CD14-positive monocyte (primary cell): Measurements from ENCODE around the gene PRKCA. TPM values are rescaled to one million over a fixed set of nuclear protein-coding genes. Genes with fewer than 3 reads are reported as not detected.

Experiments
- DNase-seq, 3 donors: peaks; one replicate each; pipeline ENCODE4 v3.0.0-alpha.2; 2011 to 2022
- H2AFZ ChIP-seq: 2 replicates; pipeline ENCODE4 v1.6.0; 2012; ENCODE audit warnings: mild to moderate bottlenecking, low read depth, low read length, inconsistent platforms; ENCODE audit not compliant: insufficient read depth, poor library complexity, severe bottlenecking
- H3K27ac ChIP-seq, 2 donors: 1 replicate in 1 of 2; 2 replicates in 1 of 2; pipeline ENCODE4 v1.5.1; 2012 to 2013; ENCODE audit warnings: low read length in 2 of 2, control low read depth in 1 of 2, inconsistent platforms in 1 of 2, low read depth in 1 of 2, mild to moderate bottlenecking in 1 of 2
- H3K27me3 ChIP-seq, 2 donors: one replicate each; pipeline versions ENCODE4 v1.6.0 to v1.6.1; 2011 to 2013; ENCODE audit warnings: low read length in 2 of 2; ENCODE audit not compliant: control insufficient read depth in 2 of 2, insufficient read depth in 2 of 2
- H3K36me3 ChIP-seq, 2 donors: replicated peaks in 1 of 2; 1 replicate in 1 of 2; 2 replicates in 1 of 2; pipeline versions ENCODE4 v1.5.1 to v1.6.1; 2012 to 2013; ENCODE audit warnings: low read length in 2 of 2, control low read depth in 1 of 2, inconsistent platforms in 1 of 2, mild to moderate bottlenecking in 1 of 2; ENCODE audit not compliant: insufficient read depth in 2 of 2, control insufficient read depth in 1 of 2
- H3K4me1 ChIP-seq, 2 donors: 1 replicate in 1 of 2; 2 replicates in 1 of 2; pipeline versions ENCODE4 v1.5.1 to v1.6.1; 2012 to 2013; ENCODE audit warnings: low read length in 2 of 2, control low read depth in 1 of 2, inconsistent platforms in 1 of 2, mild to moderate bottlenecking in 1 of 2, moderate library complexity in 1 of 2; ENCODE audit not compliant: insufficient read depth in 2 of 2, control insufficient read depth in 1 of 2
- H3K4me2 ChIP-seq: replicated peaks from 2 replicates; pipeline ENCODE3; 2012; ENCODE audit warnings: low read length, moderate library complexity, mild to moderate bottlenecking; ENCODE audit not compliant: poor library complexity, severe bottlenecking; ENCODE audit errors: extremely low read depth
- H3K4me3 ChIP-seq, 3 experiments: fragments of 200-600 bp in 1 of 3; sonication (generic) in 1 of 3; replicated peaks in 1 of 3; 1 replicate in 2 of 3; 2 replicates in 1 of 3; pipeline ENCODE4 v1.5.1; 2011 to 2013; ENCODE audit warnings: low read length in 3 of 3, mild to moderate bottlenecking in 3 of 3, control low read depth in 2 of 3, low read depth in 2 of 3, inconsistent platforms in 1 of 3, moderate library complexity in 1 of 3
- H3K79me2 ChIP-seq: 2 replicates; pipeline ENCODE4 v1.6.0; 2012; ENCODE audit warnings: mild to moderate bottlenecking, control low read depth, inconsistent platforms, low read length, moderate library complexity; ENCODE audit not compliant: insufficient read depth
- H3K9ac ChIP-seq: 2 replicates; pipeline ENCODE4 v1.6.0; 2017; ENCODE audit warnings: low read length, mild to moderate bottlenecking; ENCODE audit not compliant: insufficient read depth, poor library complexity, severe bottlenecking
- H3K9me3 ChIP-seq, 2 donors: replicated peaks in 1 of 2; 1 replicate in 1 of 2; 2 replicates in 1 of 2; pipeline versions ENCODE4 v1.5.1 to v1.6.1; 2012 to 2013; ENCODE audit warnings: low read length in 2 of 2, control low read depth in 1 of 2; ENCODE audit not compliant: control insufficient read depth in 1 of 2, insufficient read depth in 1 of 2
- H4K20me1 ChIP-seq: 2 replicates; pipeline ENCODE4 v1.6.0; 2012; ENCODE audit warnings: mild to moderate bottlenecking, low read length, control low read depth, moderate library complexity; ENCODE audit not compliant: insufficient read depth
- H3K27ac Mint-ChIP-seq, 7 donors: one replicate each; pipeline ENCODE4 v1.8.0; 2020; ENCODE audit warnings: mild to moderate bottlenecking in 7 of 7, mixed read lengths in 7 of 7, moderate library complexity in 6 of 7, inconsistent platforms in 2 of 7
- H3K27me3 Mint-ChIP-seq, 3 donors: one replicate each; pipeline ENCODE4 v1.8.0; 2021 to 2022; ENCODE audit warnings: low read depth in 3 of 3, mild to moderate bottlenecking in 3 of 3, mixed read lengths in 3 of 3, moderate library complexity in 3 of 3, inconsistent platforms in 1 of 3
- H3K36me3 Mint-ChIP-seq, 2 donors: one replicate each; pipeline ENCODE4 v1.8.0; 2020; ENCODE audit warnings: mixed read lengths in 2 of 2, inconsistent platforms in 1 of 2, mild to moderate bottlenecking in 1 of 2
- H3K4me1 Mint-ChIP-seq: one replicate; pipeline ENCODE4 v1.8.0; 2020; ENCODE audit warnings: mild to moderate bottlenecking, mixed read lengths
- H3K4me3 Mint-ChIP-seq, 2 donors: one replicate each; pipeline ENCODE4 v1.8.0; 2020; ENCODE audit warnings: mild to moderate bottlenecking in 2 of 2, mixed read lengths in 2 of 2, moderate library complexity in 1 of 2
- H3K9me3 Mint-ChIP-seq, 7 donors: one replicate each; pipeline ENCODE4 v1.8.0; 2020 to 2022; ENCODE audit warnings: mixed read lengths in 7 of 7, mild to moderate bottlenecking in 6 of 7, moderate library complexity in 6 of 7, inconsistent platforms in 2 of 7
- WGBS: methylation state at CpG from one replicate; pipeline ENCODE4 v1.1.5; 2013; ENCODE audit warnings: missing lambda C conversion rate; ENCODE audit not compliant: insufficient coverage; 5-methylcytosine and 5-hydroxymethylcytosine counted together
- intact Hi-C, 2 donors: fragments of 100-400 bp; cut with micrococcal nuclease; formaldehyde crosslinking; loops; one replicate each; pipeline versions ENCODE4 v1.15.0 to v1.15.1; 2023
- polyA plus RNA-seq, 3 donors: library from polyadenylated mRNA; depleted of rRNA in 1 of 3; unstranded in 2 of 3; stranded (reverse) in 1 of 3; fragments of 300-500 nt in 2 of 3; fragments of >200 nt in 1 of 3; fragmentation: Illumina TruSeq in 2 of 3; gene quantifications; 1 replicate in 2 of 3; 2 replicates in 1 of 3; pipeline ENCODE4 v1.2.3, GENCODE V29; 2012 to 2021
- TF ChIP-seq, protein P1 (sequence below): fragments of 200-600 bp; IDR thresholded peaks from one replicate; pipeline ENCODE4 v1.8.0; 2022; ENCODE audit warnings: antibody characterized with exemption, mild to moderate bottlenecking

Gene PRKCA
- polyA plus RNA-seq, 3 donors, result 0.22 to 7.1 (median 0.30) TPM

DNA sequence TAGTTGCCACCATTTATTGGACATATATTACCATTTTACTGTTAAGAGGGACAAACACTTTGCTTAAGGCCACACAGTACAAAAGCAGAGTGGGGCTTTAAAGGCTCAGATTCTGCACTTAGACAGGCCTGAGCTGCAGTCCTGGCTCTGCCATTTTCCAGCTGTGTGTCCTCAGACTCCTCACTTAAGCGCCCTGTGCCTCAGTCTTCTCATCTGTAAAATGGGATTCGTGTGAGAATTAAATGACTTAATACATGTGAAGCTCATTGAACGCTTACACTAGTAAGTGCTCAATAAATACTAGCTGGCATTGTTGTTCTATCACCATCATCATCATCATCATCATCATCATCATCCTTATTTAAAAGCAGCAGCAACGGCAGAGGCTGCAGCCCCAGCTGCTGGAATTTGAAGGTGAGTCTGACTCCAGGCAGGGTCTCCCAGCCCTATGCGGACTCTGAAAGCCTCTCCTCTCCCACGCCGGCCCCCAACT lies 532.1 kb downstream of the PRKCA start:
- no peak overlapping the region for H2AFZ ChIP-seq
- H4K20me1 ChIP-seq, result no peaks in the 10 kb centered on the region
- H3K4me2 ChIP-seq, result no peak overlapping the region
- TF ChIP-seq, protein P1, sequence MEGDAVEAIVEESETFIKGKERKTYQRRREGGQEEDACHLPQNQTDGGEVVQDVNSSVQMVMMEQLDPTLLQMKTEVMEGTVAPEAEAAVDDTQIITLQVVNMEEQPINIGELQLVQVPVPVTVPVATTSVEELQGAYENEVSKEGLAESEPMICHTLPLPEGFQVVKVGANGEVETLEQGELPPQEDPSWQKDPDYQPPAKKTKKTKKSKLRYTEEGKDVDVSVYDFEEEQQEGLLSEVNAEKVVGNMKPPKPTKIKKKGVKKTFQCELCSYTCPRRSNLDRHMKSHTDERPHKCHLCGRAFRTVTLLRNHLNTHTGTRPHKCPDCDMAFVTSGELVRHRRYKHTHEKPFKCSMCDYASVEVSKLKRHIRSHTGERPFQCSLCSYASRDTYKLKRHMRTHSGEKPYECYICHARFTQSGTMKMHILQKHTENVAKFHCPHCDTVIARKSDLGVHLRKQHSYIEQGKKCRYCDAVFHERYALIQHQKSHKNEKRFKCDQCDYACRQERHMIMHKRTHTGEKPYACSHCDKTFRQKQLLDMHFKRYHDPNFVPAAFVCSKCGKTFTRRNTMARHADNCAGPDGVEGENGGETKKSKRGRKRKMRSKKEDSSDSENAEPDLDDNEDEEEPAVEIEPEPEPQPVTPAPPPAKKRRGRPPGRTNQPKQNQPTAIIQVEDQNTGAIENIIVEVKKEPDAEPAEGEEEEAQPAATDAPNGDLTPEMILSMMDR, result no peak
- Mint-ChIP-seq H3K4me3 (peak overlapping the region in 1 of 2 donors; percentile 65), H3K27ac (no peak overlapping the region), H3K36me3 (no peaks in the 10 kb centered on the region), H3K4me1 (peaks cover 2% of the 10 kb centered on the region), H3K9me3 (peaks cover 0 to 6% (median 0%) of the 10 kb centered on the region in 7 donors), H3K27me3 (peaks cover 46 to 62% (median 46%) of the 10 kb centered on the region in 3 donors)
- H3K9ac ChIP-seq, result no peak overlapping the region
- DNase-seq, result no peak
- peaks cover 8 to 46% of the 10 kb centered on the region in 2 donors for H3K27me3 ChIP-seq
- 10% methylated on average over 4 of the region's 7 CpGs for WGBS
- no peaks in the 10 kb centered on the region for H3K4me1 ChIP-seq
- intact Hi-C loops, result loop anchor here in 1 of 2 donors (5.0 kb wide), 1 partner anchor 52 kb away; no protein-coding TSS in a partner anchor
- H3K79me2 ChIP-seq, result no peaks in the 10 kb centered on the region
- no peaks in the 10 kb centered on the region for H3K9me3 ChIP-seq
- no peak overlapping the region for H3K27ac ChIP-seq
- no peaks in the 10 kb centered on the region for H3K36me3 ChIP-seq
- H3K4me3 ChIP-seq, result no peak overlapping the region

DNA sequence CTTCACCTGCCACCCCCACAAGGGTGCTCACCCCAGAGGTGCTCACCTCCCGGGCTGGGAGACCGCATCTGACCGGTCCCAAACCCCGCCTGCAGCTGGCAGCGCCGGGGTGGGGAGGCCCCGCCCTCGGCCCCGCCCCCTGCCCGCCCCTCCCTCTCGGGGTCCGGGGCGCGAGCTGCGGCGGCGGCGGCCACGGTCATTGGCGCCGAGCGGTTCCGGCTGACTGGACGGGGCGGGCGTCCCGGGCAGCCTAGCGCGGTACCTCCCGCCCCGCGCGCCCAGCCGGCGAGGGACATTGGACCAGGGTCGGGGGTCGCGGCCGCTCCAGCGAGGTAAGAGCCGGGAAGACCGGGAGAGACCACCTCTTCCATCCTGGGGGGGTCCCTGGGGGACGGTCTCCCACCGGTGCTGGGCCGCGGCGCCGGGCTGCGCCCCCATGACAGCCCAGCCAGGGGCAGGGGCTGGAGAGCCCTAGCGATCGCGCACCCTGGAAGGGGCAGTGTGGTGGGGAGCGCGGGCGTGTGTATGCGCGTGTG lies 532.6 kb downstream of the PRKCA start, which contains the start of gene CACNG5:
CACNG5 (plus strand) TSS at position 199 of the 536 bp plus-strand sequence. CDS start 42,216 bp downstream, outside the sequence.
- no peak within 1 kb of the TSS for H2AFZ ChIP-seq
- H3K27ac ChIP-seq, result no peak within 1 kb of the TSS
- H3K4me2 ChIP-seq, result no peak within 1 kb of the TSS
- H3K4me3 ChIP-seq, result no peak within 1 kb of the TSS
- no peaks in the 10 kb centered on the region for H3K36me3 ChIP-seq
- H3K4me1 ChIP-seq, result no peaks in the 10 kb centered on the region
- DNase-seq, result no peak
- H4K20me1 ChIP-seq, result no peaks in the 10 kb centered on the region
- peaks cover 0 to 3% (median 0%) of the 10 kb centered on the region in 7 donors for H3K9me3 Mint-ChIP-seq
- WGBS, result 5% methylated on average over 48 of the region's 57 CpGs
- peaks cover 41 to 57% (median 42%) of the 10 kb centered on the region in 3 donors for H3K27me3 Mint-ChIP-seq
- no peaks in the 10 kb centered on the region for H3K79me2 ChIP-seq
- intact Hi-C loops, result loop anchor here in 1 of 2 donors (5.0 kb wide), 1 partner anchor 53 kb away; no protein-coding TSS in a partner anchor
- TF ChIP-seq, protein P1, result no peak
- H3K27ac Mint-ChIP-seq, result no peak within 1 kb of the TSS
- H3K9me3 ChIP-seq, result no peaks in the 10 kb centered on the region
- H3K4me1 Mint-ChIP-seq, result peaks cover 2% of the 10 kb centered on the region
- H3K9ac ChIP-seq, result no peak within 1 kb of the TSS
- no peaks in the 10 kb centered on the region for H3K36me3 Mint-ChIP-seq
- peaks cover 8 to 41% of the 10 kb centered on the region in 2 donors for H3K27me3 ChIP-seq
- H3K4me3 Mint-ChIP-seq, result peak within 1 kb of the TSS in 1 of 2 donors; percentile 65
